MCF 10A (cell line): Measurements from ENCODE around the gene CCDC188. TPM values are rescaled to one million over a fixed set of nuclear protein-coding genes. Genes with fewer than 3 reads are reported as not detected.

ENCODE experiments used
- BruUV-seq: library from RNA; stranded (reverse); fragments of 400-500 nt; replicated peaks from 2 replicates; lab custom pipeline; 2021; lab: Mats Ljungman, UMichigan
- CTCF ChIA-PET: fragments of 300-600 bp; sonication (Branson Sonifier 250); formaldehyde crosslinking; extraction: SDS; loops from one replicate; lab custom pipeline; 2021; ENCODE audit warnings: antibody characterized with exemption, inconsistent platforms; lab: Yijun Ruan, JAX
- POLR2A ChIA-PET: fragments of 300-600, 350-650 bp; sonication (Branson Sonifier 250); formaldehyde crosslinking; extraction: SDS; loops from one replicate; lab custom pipeline; 2020; ENCODE audit warnings: antibody characterized with exemption, inconsistent platforms; lab: Yijun Ruan, JAX
- DNase-seq: peaks from one replicate; pipeline ENCODE4 v3.0.0-alpha.2; 2018; ENCODE audit not compliant: unreplicated experiment
- H3K27ac Mint-ChIP-seq: one replicate; pipeline ENCODE4 v1.8.0; 2022; ENCODE audit warnings: mild to moderate bottlenecking, low read depth, mixed read lengths; ENCODE audit not compliant: unreplicated experiment
- H3K27me3 Mint-ChIP-seq: one replicate; pipeline ENCODE4 v1.8.0; 2022; ENCODE audit warnings: mixed read lengths; ENCODE audit not compliant: insufficient read depth, unreplicated experiment
- H3K36me3 Mint-ChIP-seq: one replicate; pipeline ENCODE4 v1.8.0; 2022; ENCODE audit warnings: mild to moderate bottlenecking, moderate library complexity, mixed read lengths; ENCODE audit not compliant: insufficient read depth, unreplicated experiment
- H3K4me1 Mint-ChIP-seq: one replicate; pipeline ENCODE4 v1.8.0; 2022; ENCODE audit warnings: mixed read lengths; ENCODE audit not compliant: insufficient read depth, unreplicated experiment
- H3K4me3 Mint-ChIP-seq: one replicate; pipeline ENCODE4 v1.8.0; 2022; ENCODE audit warnings: mild to moderate bottlenecking, moderate library complexity, mixed read lengths; ENCODE audit not compliant: unreplicated experiment
- H3K9me3 Mint-ChIP-seq: one replicate; pipeline ENCODE4 v1.8.0; 2022; ENCODE audit warnings: mixed read lengths; ENCODE audit not compliant: unreplicated experiment
- CTCF ChIP-seq: fragments of 200-600 bp; IDR thresholded peaks from one replicate; pipeline ENCODE4 v1.8.0; 2022; ENCODE audit warnings: antibody characterized with exemption, mild to moderate bottlenecking; ENCODE audit not compliant: unreplicated experiment
- intact Hi-C: fragments of 100-400 bp; cut with micrococcal nuclease; formaldehyde crosslinking; loops from 2 replicates; pipeline ENCODE4 v1.14.1; 2022
- microRNA-seq: library from miRNA; unstranded; fragments of <30 nt; microRNA quantifications from one replicate; pipeline ENCODE4 v1.2.0, GENCODE V29; 2022
- total RNA-seq: library from RNA; stranded (reverse); gene quantifications from 2 replicates; pipeline ENCODE4 v1.2.3, GENCODE V29; 2022

The CCDC188 gene
- total RNA-seq, 1 experiment from 2014 or later, result 0.70 TPM

GRCh38 chr22:20102203-20102780 is 48.6 kb downstream of the CCDC188 start:
- peaks cover 75% of the 10 kb centered on the region for H3K36me3 Mint-ChIP-seq
- BruUV-seq, result no TSS peak
- H3K27ac Mint-ChIP-seq, result no peak overlapping the region
- ChIA-PET POLR2A (interaction anchor here (1.2 kb wide), 1 partner anchor 57 kb away, joined by 3 read pairs; no protein-coding TSS in a partner anchor), CTCF (interaction anchor here (0.9 kb wide), 1 partner anchor 19 kb away, joined by 4 read pairs; no protein-coding TSS in a partner anchor)
- TF ChIP-seq CTCF, result no peak
- intact Hi-C loops, result no loop called here
- H3K27me3 Mint-ChIP-seq, result no peaks in the 10 kb centered on the region
- no peaks in the 10 kb centered on the region for H3K9me3 Mint-ChIP-seq
- H3K4me1 Mint-ChIP-seq, result no peaks in the 10 kb centered on the region
- H3K4me3 Mint-ChIP-seq, result no peak overlapping the region
- no peak for DNase-seq

- POLR2A ChIA-PET, result interaction anchor here (1.2 kb wide), 1 partner anchor 56 kb away, joined by 3 read pairs; no protein-coding TSS in a partner anchor
Measured at GRCh38 chr22:20101638-20102037, 49.2 kb downstream of the CCDC188 start.

GRCh38 chr22:20099099-20099711 is 51.6 kb downstream of the CCDC188 start:
- no peak for TF ChIP-seq CTCF
- H3K36me3 Mint-ChIP-seq, result peaks cover 74% of the 10 kb centered on the region
- H3K4me1 Mint-ChIP-seq, result no peaks in the 10 kb centered on the region
- intact Hi-C loops, result no loop called here
- no peaks in the 10 kb centered on the region for H3K9me3 Mint-ChIP-seq
- BruUV-seq, result no TSS peak
- ChIA-PET POLR2A (interaction anchor here (1.2 kb wide), 1 partner anchor 19 kb away, joined by 4 read pairs; the partner anchor contains the start of gene DGCR8), CTCF (interaction anchor here (0.6 kb wide), 1 partner anchor 126 kb away, joined by 3 read pairs; no protein-coding TSS in a partner anchor)
- no peaks in the 10 kb centered on the region for H3K27me3 Mint-ChIP-seq
- no peak for DNase-seq
- H3K4me3 Mint-ChIP-seq, result no peak overlapping the region
- H3K27ac Mint-ChIP-seq, result no peak overlapping the region

More at GRCh38 chr22:20101638-20102037, 49.2 kb downstream of the CCDC188 start:
- Mint-ChIP-seq H3K4me3 (no peak overlapping the region), H3K4me1 (no peaks in the 10 kb centered on the region), H3K27ac (no peak overlapping the region), H3K9me3 (no peaks in the 10 kb centered on the region), H3K36me3 (peaks cover 75% of the 10 kb centered on the region), H3K27me3 (no peaks in the 10 kb centered on the region)
- intact Hi-C loops, result no loop called here
- CTCF ChIA-PET, result interaction anchor here (0.6 to 1.0 kb wide), 3 partner anchors 15 to 414 kb away, joined by 3 to 6 read pairs (median 3); no protein-coding TSS in a partner anchor
- no peak for TF ChIP-seq CTCF
- no TSS peak for BruUV-seq
- no peak for DNase-seq

Small RNA genes within 50 kb of the gene (microRNA-seq; reads per million reads assigned to microRNA genes)
- gene MIR6816, result 1.1 reads per million

Other genes with a start within 250 kb of the CCDC188 start
- 196 and 208 TPM in 2 replicates for gene COMT, start 209.3 kb downstream of the CCDC188 start, total RNA-seq
- 28.7 and 39.9 TPM in 2 replicates for gene TXNRD2, start 209.2 kb downstream of the CCDC188 start, total RNA-seq
- 7.5 and 11.8 TPM in 2 replicates for gene ARVCF, start 134.2 kb downstream of the CCDC188 start, total RNA-seq
- 13.9 and 16.0 TPM in 2 replicates for gene TANGO2, start 129.9 kb downstream of the CCDC188 start, total RNA-seq
- gene DGCR8, start 70.8 kb downstream of the CCDC188 start, total RNA-seq, result 40.8 and 49.1 TPM in 2 replicates
- gene RANBP1, start 35.0 kb downstream of the CCDC188 start, total RNA-seq, result 126 and 195 TPM in 2 replicates
- gene TRMT2A, start 33.8 kb downstream of the CCDC188 start, total RNA-seq, result 39.0 and 47.1 TPM in 2 replicates
- 43.6 and 44.8 TPM in 2 replicates for gene ZDHHC8, start 19.3 kb downstream of the CCDC188 start, total RNA-seq
- gene RTN4R, start 117.3 kb upstream of the CCDC188 start, total RNA-seq, result 2.7 and 3.7 TPM in 2 replicates
- 33.3 and 36.4 TPM in 2 replicates for gene DGCR6L, start 169.0 kb upstream of the CCDC188 start, total RNA-seq
- gene ZNF74, start 243.1 kb upstream of the CCDC188 start, total RNA-seq, result 9.9 and 10.4 TPM in 2 replicates